Central memory CD4-positive, alpha-beta T cell (primary cell): ENCODE results near the gene CFAP65.

Source experiments
- DNase-seq: peaks from one replicate; pipeline ENCODE4 v3.0.0; 2022

Gene CFAP65

DNA sequence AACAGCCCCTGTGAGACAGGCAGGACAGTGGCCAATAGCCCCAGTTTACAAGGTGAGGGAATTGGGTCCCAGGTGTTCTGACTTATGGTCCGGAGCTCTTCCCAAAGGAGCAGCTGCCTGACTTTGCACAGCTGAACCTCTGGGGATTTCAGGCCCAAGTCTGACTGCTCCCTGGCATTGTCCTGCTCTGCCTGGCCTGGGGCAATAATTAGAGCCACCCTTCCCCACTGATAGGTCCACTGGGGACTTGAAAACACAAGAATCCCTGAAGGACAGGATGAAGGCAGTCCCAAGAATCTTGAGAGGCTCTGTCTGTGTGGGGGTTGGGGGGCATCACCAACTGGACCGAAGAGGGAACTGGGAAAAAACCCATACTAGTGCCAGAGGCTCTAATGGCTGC lies 52.7 kb downstream of the CFAP65 start:
- DNase-seq: no peak

DNA sequence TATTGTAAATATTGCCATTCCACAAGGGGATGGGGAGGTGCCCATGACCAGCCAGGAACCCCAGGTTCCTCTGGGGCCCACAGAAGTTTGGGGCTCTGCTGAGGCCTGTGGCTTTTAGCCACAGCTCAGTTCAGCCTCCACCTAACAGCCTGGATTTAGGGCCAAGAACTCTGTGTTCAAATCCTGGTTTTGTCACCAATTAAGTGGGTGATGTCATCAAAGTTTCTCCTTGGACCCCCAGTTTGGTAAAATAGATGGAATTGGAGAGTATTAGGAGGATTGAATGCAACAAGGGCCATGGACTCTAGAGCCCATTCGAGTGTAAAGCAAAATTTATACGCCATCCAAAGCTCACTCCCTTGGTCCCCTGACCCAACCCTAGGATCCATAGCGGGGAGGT lies 53.2 kb downstream of the CFAP65 start:
- DNase-seq: no peak

DNA sequence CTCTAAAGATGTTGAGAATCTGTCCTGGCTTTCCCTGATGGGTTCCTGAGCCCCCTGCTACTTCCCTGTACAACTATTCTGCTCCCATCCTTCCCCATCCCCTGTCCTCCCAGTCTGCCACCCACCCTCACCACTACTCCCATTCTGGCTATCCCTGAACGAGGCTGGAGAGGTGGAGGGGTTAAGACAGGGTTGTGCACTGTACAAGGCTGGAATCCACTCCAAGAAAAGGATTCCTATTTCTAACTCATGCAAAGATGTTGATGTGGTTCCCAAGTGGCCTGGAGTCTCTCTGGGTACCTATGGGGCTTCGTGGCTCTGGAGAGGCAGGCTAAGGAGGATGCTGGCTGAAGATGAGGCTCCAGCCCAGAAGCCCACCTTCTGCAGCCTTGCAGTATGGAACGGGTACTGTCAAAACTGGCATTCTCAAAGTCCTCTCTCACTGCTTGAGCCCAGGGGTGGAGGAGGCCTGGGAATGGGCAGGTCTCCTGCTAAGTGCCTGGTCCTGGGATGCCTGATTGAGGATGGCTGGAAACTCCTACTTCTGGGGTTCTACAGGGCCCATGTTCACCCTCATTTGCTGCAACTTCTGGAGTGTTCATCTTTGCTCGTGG lies 55.1 kb downstream of the CFAP65 start:
- DNase-seq: no peak

DNA sequence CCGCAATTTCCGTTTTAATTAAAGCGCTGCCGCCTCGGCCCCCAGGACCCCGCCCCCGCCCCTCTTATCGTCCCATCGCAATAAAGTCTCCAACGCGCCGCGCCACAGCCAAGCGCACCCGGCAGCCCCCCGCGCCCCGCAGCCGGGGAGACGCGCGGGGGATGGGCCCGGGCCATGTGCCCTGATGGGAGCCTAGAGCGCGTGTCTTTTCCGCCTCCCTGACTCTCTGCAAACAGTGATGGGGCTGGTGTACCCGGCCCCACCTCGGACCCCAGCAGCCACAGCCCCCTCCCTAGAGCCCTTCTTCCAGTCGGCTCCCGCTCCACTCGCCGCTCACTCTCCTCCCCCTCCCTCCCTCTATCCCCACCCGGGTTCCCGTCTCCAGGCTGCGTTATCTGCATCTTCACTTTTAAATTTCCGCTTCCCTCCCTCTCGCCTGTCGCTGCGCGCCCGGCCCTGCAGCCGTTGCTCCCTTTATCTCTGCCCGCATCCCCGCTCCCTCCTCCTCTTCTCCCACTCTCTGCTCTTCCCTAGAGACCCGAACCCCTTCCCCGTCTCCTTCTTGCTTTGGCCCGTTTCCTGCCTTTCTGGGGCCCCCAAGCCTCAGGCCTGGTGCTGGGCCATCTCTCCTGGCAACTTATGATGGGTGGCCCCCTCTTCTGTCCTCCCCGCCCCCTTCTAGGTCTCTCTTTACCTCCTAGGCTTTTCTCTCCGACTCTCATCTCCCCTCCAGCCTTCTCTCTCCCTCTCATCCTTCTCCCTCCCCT lies 55.8 kb downstream of the CFAP65 start:
- no peak for DNase-seq

DNA sequence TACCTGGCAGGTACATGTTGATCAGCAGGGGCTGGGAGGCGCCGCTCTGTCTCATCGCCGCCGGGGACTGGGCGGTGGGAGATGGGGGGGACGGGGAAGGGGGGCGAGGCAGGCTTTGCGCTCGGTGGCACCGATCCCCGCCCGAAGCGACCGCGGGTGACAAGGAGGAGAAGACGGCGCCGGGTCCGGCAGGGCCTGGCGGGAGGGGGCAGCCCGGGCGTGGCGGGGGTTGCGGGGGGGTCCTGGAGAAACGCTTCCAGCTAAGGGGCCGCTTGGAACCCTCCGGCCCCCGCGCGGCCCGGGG lies 56.3 kb downstream of the CFAP65 start, which contains the start of gene FEV:
Gene FEV (minus strand): TSS at position 164 of the 304 bp plus-strand sequence. CDS start 109 bp downstream, at position 55.
- no peak for DNase-seq

DNA sequence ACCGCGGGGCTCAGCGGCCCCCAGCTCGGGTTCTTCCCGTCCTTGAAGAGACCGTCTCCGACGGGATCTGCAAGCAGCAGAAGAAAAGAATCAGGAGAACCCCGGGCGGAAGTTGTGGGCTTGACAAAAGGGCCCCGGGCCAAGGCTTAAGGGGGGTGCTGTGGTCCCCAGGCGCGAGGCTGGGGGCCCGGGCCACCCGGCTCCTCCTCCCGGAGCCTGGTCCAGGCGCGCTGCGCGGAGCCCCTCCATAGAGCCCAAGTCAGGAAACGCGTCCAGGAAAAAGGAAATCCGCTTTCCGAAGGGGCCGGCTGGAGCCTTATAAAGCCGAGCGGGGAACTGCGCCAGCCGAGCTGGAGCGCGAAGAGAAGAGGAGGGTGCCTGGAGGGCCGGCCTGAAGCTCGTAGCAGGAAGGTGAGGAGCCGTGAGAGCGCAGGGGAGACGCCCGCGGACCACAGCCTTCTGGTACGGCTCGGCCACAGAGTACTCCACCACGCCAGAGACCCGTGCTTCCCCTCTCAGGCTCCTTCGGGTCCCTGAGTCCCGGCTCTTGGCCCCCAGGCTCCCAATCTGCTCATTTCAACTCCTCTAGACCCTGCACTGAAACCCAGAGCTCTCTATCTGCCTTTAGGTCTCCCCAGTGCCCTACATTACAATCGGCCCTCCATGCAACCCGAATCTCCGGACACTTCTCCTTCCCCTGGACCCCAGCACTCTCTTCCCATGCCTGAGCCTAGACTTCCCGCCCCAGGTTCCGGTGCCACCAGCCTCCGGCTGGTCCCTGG lies 56.9 kb downstream of the CFAP65 start:
- no peak for DNase-seq

DNA sequence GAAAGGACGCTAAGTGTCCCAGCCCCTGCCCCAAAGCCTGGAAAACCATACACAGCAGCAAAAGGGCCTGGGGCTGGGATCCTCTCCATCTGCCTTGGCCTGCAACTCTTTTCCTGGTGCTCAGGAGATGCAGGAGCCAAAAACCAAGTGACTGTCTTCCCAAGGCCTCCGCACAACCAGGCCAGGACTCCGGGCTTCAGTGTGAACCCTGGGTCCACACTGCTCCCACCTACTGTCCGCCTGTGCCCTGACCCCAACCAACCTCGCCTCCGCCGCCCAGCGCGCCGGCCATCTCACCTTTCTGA lies 57.4 kb downstream of the CFAP65 start:
- DNase-seq: no peak

DNA sequence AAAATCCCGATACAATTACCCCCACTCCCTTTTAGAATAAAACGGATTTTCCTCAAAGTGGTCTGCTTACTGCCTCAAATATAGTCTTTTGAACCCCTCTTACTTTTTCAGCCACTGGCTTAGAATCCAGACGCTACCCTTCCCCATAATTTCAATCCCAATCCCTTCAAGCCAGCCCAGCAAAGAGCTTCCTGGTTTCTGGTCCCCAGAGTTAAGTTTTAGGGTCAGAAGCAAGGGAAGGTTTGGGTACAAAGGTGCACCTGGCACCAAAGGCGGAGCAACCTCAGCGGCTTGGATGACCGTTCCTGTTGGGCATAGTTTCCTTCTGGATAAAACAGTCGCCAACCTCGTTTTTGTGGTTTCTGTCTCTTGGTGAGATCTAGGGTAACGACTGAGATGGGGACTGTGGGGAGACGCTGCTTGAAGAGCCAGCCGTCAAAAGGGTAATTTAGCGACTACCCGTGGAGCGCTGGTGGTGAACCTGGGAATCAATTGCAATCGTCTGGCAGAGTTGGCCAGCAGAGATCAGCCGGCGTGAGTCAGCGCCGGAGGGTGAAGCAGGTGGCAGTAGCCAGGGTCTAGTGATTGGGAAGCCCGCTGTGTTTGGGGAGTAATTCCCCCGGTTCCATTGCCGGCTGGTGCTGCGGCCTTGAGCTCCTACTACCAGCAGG lies 57.9 kb downstream of the CFAP65 start:
- no peak for DNase-seq

DNA sequence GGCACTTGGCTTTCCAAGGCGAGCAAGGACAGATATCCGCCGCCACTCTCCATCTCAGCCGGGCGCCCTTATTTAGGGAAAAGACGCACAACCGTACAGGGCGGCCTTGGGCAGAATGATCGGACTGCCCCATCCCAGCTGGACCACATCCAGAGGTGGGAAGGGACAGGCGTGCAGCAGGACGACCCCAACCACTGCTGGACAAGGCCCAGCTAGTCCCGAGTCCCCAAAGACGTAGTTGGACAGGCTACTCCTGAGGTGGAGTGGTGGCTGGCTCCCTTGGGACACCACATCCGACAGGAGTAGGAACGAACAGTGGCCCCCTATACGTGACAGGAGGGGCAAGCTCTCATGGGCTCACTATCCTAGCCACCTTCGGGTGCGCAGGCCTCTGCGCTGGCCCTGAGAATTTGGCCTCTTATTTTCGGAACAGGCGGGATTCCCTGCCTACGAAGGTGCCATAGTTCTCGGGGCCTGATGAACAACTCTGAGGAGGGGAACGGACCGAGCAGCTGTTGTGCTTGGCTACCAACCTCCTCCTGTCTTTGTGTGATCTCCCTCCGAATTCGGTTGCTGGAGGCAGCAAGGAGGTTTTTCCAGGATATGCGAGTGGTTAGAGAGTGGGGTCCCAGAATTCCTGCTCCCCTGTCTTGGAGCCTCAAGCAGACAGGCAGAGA lies 58.6 kb downstream of the CFAP65 start:
- DNase-seq: no peak

DNA sequence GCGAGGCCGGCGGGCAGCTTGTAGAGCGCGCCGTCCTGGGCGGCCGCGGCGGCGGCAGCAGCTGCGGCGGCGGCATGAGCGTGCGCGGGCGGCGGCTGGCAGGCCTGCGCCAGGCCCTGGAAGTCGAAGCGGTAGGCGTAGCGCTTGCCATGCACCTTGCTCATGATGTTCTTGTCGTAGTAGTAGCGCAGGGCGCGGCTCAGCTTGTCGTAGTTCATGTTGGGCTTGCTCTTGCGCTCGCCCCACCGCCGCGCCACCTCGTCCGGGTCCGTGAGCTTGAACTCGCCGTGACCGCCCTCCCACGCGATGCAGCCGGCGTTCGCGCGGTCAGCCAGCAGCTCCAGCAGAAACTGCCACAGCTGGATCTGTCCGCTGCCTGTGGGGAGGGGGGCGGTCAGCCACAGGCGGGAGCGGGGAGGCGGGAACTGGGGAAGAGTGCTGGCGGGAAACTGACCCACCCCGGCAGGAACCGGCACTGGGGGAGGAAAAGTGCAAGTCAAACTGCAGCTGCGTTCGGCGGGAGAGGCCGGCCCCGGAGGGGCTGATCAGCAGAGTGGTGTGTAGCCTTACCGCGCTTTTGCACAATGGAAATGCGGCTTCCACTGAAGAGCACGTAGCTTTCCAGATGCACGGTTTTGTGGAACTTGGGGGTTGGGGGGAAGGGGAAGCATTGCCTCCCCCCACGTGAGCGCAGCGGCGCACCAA lies 59.3 kb downstream of the CFAP65 start:
- DNase-seq: peak; percentile 24

DNA sequence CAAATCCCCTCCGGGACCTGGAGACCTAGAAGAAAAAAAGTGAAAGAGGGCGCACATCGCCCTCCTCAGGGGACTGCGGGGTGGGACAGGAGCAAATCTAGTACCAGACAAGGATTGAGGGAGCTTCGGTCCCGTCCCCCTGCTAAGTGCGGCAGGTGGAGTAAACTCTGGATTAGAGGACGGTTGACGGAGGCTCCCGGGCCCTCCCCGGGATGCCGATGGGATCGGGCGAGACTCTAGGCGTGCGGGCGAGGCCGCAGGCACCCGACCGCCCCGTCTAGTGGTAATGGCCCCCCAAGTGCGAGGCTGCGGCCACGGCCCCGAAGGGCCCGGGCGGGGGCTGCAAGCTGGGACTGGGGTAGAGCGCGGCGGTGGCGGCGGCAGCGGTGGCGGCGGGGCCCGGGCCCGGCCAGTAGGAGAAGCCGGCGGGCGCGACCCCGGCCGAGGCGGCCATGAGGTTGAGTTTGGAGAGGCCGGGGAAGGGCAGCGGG lies 59.9 kb downstream of the CFAP65 start:
- no peak for DNase-seq

DNA sequence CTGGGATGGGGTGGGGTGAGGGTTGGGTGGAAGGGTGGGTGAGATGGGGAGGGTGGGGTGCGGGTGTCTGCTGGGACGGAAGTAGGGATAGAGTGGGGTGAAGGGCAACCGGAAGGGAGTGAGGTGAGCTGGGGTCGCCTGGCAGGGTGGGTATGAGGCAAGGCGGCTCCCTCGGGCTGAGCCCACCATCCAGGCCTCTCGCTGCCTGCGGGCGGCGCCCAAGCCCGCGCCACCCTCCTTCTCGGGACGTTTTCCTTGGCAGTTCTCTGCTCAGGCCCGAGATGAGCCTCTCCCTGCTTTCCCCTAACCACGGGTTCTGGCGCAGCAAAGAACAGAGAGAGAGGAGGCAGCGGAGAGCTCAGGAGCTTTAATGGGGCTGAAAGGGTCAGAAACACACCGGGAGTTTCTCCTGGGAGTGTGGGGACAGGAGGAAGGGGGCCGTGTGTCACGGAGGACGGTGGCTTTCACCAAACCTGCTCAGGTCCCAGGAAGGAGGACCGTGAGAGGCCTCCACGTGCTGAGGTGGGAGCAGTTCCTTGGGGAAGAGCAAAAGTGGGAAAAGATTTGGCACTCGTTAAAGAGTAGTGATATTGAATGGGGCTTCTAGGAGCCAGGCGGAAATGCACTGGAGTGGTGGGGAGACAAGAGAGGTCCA lies 60.5 kb downstream of the CFAP65 start:
- no peak for DNase-seq

DNA sequence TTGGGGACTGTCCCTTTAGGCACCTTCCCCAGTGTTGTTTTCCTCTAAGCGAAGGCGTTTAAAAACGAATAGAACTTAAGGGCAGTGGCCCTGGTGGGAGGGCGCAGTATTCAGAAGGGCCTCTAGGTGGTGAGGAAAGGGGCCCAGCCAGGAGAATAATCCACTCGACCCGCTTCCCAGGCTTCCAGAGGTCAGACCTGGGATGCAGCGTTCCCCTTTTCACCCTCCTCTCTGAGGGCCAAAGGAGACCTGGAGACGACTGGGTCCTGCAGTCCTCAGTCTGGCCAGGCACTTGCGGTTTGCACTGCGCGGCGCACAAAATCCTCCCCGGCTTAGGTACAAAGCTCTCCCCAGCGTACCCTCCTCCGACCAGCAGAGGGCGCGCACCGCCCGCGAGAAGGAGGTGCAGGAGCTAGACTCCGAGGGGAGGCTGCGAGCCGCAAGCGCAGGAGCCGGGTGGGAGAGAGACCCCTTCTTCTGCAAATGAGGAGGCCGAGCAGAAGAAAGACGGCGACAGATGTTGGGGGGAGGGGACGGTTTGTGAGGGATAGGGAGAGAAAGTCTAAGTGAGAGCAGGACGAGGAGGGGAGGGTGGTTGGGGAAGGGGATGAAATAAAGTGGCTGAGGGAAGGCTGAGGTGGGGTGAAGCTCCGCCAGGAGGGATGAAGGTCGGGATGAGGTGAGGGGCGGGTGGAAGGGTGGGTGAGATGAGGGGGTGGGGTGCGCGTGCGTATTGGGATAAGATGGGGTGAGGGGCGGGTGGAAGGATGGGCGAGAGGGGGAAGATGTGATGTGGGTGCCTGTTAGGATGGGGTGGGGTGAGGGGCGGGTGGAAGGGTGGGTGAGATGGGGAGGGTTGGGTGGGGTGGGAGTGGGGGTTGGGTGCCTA lies 61.2 kb downstream of the CFAP65 start:
- peak; percentile 74 for DNase-seq

DNA sequence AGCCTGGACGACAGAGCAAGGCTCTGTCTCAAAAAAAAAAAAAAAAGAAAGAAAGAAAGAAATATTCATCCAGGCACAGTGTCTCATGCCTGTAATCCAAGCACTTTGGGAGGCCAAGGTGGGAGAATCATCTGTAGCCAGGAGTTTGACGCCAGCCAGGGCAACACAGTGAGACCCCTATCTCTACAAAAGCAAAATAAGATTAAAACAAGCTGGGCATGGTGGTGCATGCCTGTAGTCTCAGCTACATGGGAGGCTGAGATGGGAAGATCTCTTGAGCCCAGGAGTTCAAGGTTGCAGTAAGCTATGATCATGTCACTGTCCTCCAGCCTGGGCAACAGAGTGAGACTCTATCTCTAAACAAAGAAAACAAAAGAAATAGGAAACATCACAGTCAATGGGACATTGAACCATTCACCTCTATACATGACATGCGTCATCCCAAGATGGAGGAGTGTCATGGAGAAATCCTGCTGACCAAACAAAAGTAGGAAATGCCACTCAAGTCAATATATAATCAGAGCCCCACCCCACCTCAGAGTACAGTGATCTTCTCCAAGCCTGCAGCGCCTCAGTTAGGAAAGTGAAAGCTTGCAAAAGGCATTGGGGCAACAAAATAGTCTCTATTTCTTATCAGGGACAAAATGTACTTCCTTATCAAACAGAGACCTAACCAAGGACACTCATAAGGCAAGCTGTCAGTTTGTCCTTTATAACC lies 66.1 kb downstream of the CFAP65 start:
- no peak for DNase-seq

DNA sequence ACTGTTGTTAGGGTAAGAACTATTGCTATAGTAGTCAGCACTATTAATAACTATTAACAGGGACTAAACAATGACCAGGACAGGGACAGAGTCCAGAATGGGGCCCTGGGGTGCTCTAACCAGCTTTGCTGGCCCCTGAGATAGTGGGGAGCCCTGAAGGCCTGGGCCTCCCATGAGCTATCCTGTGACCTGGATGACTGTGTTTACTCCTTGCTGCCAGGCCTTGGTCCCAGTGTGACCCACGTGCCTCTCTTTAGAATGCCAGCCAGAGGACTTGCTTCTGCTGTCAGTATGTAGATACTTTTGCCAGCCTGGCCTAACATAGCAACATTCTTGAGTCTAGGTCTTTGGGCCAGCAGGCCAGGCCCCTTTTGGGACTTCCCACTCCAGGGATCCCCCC lies 70.4 kb downstream of the CFAP65 start:
- no peak for DNase-seq

DNA sequence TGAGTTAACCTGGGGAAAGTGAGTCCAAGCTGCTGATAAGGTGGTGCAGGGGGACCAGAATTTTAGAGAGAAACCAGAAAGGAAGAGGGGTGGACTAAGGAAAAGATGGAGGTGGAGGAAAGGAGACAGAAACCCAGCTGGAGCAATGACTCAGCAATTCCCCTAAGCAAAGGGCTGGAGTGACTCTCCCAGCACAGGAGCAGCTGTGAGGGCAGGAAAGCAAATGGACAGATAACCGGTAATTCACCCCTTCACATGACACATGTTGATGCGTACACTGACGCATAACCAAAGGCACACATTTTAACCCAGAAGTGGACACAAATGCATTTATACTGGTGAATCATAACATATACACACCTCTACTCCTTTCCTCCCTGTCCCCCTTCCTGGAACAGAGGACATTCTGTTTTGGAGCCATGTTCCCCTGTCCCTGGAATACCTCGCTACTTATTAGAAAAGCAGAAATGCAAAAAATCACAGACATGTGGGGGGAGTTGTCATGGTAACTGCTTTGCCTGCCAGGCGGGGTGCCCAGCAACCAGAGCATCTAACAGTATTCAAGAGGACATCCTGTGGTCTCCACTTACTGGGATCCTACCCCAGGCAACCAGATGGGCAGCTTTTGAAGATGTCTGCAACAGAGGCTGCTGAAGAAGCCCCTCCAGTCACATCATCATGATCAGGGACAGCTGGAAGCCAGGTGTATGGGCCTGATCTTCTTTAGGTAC lies 77.1 kb downstream of the CFAP65 start:
- no peak for DNase-seq

DNA sequence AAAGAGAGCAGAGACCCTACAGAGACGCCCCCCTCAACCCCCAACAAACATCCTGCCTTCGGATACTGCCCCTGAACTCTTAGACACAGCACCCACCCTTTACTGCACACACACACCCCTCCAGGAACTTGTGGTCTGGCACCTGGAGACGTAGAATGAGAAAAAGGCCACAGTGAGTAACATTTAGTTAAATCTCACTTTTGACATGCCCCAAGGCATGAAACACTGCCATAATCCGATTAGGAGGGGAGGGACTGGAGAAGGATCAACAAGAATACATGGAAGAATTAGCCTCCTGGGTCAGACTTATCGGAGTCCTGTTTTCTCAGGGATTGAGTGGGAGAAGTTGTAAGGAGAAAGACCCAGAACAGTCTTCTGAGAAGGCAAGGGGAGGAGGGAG lies 77.7 kb downstream of the CFAP65 start:
- no peak for DNase-seq

DNA sequence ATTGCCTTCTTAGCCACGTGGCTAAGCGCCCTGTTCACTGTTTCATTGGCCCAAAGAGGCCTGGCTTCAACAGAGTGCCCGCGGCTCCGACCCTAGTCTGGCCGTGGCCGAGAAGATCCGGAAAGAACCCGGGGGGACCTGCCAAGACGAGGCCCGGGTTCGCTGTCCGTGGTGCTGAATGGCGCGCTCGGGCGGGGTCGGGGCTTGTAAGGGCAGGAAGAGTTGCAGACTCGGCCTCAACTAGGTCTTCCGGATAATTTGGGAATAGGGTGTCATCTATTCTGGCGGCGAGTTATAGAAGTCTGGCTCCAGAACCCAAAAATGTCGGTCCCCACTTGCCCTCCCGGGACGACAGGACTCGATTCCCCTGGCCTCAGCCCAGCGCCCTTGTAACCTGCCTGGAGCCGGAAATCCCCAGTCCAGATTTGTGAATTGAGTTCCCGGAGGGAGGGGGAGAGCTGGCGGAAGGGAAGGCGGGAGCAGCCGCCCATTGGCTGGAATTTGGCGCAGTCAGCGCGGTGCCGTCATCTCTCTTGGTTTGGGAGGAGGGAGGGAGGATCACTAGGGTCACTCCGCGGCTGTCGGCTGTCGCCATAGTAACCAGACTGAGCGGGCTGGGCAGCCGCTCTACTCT lies 78.3 kb downstream of the CFAP65 start:
- DNase-seq: peak; percentile 39
